ENCODE data around the gene CD69.

CD69 gene

DNA sequence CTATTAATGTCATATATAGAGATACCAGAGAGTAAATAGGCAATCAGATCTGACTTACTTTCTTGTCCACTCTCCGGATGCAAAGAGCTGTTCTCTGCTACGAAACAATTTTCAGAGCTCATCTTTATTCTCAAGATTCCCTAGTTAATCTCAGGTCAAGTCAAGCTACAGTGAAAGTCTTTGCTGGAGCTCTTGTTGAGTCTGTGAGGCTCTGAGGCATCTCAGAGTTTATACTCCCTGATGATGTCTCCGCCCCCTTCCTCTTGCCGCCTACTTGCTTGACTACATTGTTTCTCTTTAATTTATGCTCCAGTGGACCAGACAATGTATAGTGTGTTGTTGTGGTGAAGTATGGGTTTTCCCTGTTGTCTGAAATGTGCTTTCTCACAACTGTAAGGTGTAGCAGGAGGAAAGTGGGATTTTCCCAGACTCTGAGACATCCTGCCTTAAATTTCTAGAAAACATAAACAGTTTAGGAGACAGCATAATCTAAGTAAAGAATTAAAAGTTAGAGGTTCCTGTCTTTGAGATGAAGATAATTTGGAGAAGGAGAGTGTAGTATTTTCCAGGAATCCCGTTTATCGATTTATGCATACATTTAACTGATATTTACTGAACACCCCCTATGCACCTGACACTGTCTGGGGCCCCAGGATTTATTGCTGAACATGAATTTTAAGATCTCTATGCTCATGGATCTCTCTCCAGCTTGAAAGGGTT is at the start of gene CD69:
Gene CD69 (minus strand): TSS at position 203 of the 720 bp plus-strand sequence. CDS start 81 bp downstream, at position 122.
- peak; percentile 64 for DNase-seq

GRCh38 chr12:9809866-9810265 is 49.2 kb upstream of the CD69 start:
- DNase-seq, result no peak

- no peak for DNase-seq
These were observed 48.6 kb upstream of the CD69 start for GRCh38 chr12:9809338-9809737.

GRCh38 chr12:9808504-9808903 is 47.8 kb upstream of the CD69 start:
- DNase-seq, result no peak

- DNase-seq, result no peak
These were observed 46.0 kb upstream of the CD69 start for GRCh38 chr12:9806714-9807113.

- no peak for DNase-seq
These were observed 45.2 kb upstream of the CD69 start for GRCh38 chr12:9805883-9806282.

DNA sequence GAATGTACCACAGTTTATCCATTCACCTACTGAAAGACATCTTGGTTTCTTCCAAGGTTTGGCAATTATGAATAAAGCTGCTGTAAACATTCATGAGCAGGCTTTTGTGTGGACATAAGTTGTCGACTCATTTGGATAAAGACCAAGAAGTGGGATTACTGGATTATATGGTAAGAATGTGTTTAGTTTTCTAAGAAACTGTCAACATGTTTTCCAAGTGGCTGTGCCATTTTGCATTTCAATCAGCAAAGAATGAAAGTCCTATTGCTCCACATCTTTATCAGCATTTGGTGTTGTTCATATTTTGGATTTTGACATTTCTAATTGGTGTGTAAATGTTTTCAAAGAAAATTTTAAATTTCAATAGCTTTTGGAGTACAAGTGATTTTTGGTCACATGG is 39.3 kb upstream of the CD69 start:
- DNase-seq, result no peak

DNA sequence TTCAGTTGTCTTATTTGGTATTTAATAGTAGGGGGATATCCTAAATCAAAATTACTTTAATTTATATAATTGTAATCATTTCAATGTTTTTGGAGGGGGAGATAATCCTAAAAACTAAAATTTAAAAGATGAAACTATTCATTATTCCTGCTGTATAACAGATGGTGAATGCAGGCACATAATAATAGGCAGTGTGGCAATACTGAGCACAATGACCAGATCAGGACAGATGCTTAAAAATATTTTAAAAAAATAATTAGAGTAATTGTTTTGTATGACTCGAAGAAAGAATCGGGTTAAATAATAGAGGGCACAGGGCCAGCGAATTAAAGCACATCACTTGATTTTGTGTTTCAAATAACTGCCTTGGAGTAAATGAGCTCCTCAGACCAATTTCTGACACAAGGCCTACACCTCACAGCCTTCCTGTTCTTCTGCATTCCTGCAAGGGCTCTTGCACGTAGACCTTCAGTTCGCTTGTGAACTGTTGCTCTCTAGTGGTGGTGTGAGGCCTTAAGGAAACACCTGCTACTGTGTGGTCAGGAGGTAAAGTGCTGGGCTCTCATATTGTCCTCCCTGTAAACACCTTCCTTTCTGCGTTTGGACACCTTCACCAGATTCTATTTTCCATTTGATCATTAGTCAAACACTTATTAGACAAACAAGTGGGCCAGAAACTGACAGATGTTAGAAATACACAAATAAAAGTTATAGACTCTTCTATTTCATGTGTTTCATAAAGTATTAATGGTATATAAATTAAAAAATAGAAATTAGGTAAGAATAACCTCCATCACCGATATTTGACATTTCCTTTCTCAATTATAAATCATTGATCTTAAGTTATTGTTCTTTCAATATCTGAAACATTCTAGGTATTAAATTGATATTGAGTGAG is 37.3 kb upstream of the CD69 start:
- DNase-seq, result peak; percentile 35

DNA sequence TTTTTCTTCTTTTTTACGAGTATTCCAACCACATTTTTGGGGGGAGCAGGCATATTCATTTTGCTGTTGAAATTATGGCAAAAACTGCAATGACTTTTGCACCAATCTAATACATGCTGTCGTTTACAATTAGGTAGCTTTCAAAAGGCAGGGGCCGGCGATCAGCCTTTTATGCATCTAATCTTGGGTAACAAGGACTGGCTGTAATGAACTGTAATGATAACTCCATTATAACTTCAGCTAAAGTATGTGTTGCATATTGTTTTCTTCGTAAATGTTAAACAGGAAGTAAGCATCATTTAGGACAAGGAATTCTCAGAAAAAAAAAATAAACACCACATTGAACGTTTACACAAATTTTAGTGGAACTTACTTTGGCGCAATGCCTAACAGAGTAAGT is 36.3 kb upstream of the CD69 start:
- no peak for DNase-seq

DNA sequence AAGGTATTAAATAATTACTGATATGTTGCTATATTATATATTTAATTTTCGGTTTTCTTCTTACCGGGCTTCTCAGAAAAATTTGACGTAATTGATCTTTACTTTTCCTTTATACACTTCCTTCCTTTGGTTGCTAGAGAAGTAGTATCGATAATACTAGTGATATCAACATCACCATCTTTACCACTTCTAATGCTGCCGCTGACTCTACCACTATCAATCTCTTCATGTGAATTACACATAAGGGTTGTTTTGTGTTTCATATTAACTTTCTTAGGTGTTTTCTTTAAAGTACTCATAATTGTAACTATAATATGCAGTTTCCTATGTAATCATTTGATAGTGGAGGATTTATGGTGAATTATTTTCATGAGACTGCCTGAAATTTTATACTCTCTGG is 35.6 kb upstream of the CD69 start:
- no peak for DNase-seq

DNA sequence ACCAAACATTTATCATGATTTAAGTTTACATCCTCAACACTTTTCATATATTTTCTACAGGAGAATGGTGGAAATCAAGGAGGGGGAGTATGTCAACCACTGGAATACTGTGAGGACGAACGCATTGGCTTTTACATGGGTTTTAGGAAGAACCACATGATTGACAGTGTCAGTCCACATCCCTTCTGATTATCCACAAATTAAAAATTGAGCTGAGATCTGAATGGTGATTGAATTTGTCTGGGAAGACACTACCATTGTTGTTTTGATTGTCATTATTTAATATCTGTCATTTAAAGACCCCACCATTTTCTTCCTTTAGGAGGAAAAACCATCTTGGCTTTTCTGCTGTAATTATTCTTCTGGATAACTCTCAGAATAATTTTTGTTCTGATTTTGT is 35.2 kb upstream of the CD69 start:
- no peak for DNase-seq

- no peak for DNase-seq
These were observed 33.9 kb upstream of the CD69 start for GRCh38 chr12:9794484-9795093.

- DNase-seq, result no peak
These were observed 33.2 kb upstream of the CD69 start for GRCh38 chr12:9793779-9794395.

DNA sequence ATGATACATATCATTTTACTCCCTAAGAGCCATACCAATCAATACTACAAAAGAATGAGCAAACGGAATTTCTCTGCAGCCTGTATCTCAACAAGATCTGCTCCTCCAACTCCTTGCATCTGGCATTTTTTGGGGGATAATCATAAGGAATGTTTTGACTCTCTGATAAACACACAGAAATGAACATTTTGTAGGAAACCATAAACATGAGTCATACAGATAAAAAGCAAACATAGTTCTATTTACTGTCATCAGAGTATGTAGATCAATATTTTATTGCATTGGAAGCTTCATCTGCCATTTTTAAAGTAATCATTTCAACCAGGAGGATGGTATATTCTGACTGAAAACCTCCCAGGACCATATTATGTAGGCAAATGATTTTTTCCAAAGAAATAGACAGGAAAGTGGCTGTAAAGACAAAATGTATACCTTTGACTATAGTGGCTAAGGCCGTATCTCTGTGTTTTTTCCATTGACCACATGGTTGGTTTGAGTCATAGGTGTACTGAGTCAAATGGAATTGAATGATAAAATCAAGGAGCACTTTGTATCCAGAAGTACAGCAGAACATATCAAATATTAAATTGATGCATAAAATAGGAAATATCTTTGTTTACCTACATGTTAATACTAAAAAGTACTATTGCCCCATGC is 32.4 kb upstream of the CD69 start:
- no peak for DNase-seq

DNA sequence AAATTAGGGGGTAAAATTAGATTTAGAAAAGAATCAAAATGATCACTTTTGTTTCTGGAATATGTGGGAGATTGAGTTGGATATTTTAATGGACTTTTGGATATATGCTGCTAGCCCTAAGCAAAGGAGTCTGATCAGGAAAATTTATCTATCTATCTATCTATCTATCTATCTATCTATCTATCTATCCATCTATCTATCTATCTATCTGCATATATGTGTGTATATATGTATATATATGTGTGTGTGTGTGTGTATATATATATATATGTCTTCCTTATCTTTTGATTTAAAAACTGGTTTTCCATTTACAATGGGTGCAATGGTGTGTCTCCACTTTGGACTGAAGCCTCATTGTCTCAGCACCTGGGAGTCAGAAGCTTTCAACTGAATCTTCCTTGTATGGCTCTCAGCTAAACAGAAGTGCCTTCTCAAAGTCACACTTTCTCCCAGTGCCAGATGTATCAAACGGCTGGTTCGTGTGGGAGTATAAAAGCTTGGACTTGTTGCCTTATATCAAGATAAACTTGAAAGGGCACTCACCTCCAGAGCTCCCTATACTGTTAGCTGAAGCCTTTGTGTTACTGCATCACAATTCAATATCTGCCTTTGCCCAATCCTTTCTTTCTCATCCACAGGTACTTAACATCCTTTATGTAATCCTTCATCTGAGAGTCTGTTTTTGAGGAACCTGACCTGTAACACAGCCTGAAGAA is 31.6 kb upstream of the CD69 start:
- DNase-seq, result no peak

GRCh38 chr12:9786726-9787717 is 26.3 kb upstream of the CD69 start:
- DNase-seq, result no peak

DNA sequence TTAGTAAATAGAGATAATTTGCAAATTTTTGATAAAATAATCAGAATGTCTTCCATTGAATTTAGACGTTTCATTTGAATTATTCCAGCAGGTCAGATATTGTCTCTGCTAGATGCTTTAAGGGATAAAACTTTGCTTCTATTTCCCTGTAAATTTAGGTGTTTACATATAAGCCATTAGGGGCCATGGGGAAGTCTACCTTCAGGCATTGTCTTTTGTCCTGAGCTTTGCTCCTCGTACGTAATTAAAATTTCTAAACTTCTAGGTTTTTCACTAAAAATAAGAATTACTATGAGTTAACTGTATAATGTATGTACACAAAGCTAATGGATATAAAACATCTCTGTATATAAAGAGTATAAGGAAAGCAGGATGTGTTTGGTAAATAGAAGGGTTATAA is 24.1 kb upstream of the CD69 start:
- DNase-seq, result no peak

DNA sequence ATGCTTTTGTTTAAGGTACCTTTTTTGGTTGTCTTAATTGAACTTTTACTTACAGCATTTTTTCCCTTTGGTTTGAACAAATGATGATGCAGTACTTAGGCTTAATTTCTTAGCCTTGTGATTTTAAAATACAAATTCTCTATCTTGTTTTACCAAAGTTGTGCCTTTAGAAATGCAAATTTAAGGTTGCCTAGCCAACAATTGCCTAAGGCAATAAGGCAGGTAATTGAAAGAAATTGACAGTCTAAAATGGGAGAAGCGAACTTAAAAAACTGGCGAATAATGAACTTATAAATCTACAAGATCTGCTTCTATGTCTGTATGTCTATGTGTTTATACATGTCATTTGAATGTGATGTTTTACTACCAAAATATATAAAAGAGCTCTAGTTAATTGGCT is 23.6 kb upstream of the CD69 start:
- DNase-seq, result no peak

DNA sequence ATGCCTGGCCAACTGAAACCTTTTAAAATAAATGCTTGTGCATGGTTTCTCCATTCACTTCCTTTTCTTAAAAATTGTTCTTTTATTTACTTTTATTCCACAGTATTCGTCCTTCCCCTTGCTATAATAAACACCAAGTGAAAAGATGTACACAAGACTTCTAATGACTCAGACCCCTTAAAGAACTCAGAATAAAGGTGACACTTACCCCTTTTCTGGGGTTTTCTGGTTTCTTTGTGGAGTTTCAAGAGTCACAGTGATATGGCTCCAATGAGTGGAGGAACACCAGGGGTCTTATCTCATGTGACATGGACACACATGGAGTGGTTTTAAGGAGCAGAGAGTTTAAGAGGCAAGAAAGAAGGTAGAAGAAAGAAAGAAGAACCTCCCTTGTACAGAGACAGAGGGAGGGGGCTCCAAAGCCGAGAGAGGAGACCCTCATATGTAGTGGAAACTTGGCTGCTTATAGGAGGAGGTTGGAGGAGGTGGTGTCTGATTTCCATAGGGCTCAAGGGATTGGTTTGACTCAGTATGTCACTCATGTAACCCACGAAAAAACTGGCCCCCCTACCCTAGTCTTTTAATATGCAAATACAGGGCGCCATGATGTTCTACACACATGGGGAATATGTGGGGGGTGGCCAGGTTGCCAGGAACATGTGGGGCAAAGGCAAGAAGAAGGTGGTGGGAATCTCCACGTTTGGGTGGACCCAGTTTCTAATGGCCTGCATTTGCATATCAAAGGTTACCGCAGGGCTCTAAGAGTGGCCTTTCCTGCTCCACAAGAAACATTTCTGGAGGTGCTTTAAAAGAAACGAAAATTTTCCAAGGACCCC is 22.1 kb upstream of the CD69 start:
- no peak for DNase-seq

DNA sequence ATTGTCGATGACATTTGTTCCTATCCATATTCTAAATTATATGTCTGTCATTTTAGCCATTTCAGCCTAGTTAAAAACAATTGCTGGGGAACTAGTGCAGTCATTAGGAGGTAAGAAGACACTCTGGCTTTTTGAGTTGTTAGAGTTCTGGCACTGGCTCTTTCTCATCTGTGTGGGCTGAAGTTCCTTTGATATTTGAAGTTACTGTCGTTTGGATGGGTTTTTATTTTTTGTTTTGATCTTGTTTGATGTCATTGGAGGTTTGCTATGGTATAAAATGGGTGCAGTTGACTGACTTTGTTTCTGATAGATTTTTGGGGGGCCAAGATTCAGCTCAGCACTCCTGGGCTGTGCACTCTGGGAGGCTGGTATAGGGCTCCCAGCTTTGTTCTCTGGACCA is 20.7 kb upstream of the CD69 start:
- DNase-seq, result no peak
